C4-2B (cell line): Measurements from ENCODE around the gene LIAS.

ENCODE experiments used
- H3K27ac ChIP-seq: fragments of 450-650 bp; 2 replicates; pipeline ENCODE4 v1.5.1; 2017
- CTCF ChIP-seq: fragments of 450-650 bp; conservative IDR thresholded peaks from 2 replicates; pipeline ENCODE4 v1.5.1; 2017; ENCODE audit warnings: mild to moderate bottlenecking
- ZFX ChIP-seq: fragments of 450-650 bp; IDR thresholded peaks from 2 replicates; pipeline ENCODE4 v1.6.1; 2017

The LIAS gene

GRCh38 chr4:39505581-39505980, 46.7 kb downstream of the LIAS start:
- no peak for TF ChIP-seq CTCF
- TF ChIP-seq ZFX, result no peak
- no peak overlapping the region for H3K27ac ChIP-seq

DNA sequence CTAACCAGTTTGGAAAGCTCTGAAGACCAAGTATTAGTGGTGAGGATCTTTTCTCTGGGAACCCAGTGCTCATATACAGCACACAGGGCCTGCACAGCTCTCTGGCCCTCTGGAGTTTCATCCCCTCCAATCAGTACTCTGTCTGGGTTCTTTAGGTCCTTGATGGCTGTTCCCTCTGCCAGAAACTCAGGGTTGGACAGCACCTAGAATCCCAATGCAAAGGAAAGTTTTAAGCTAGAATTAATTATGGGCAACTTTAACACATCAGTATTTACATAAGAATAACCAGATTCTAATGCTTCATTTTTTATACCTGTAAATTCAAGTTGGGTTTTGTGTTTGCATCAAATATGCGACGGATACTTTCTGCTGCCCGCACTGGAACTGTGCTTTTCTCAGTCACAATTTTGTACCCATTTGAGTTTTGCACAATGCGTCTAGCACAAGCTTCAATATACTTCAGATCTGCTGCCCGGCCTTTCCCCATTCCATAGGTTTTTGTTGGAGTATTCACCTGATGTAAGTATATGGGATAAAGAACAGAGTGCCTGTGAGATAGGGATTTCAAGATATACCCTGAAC, 51.6 kb downstream of the LIAS start:
- H3K27ac ChIP-seq, result no peak overlapping the region
- no peak for TF ChIP-seq CTCF
- TF ChIP-seq ZFX, result no peak

- H3K27ac ChIP-seq, result peak overlapping the region; percentile 73
These were observed 55.4 kb downstream of the LIAS start for GRCh38 chr4:39514266-39514665.

- peak overlapping the region; percentile 73 for H3K27ac ChIP-seq
- TF ChIP-seq CTCF, result no peak
- TF ChIP-seq ZFX, result no peak
These were observed 56.1 kb downstream of the LIAS start for GRCh38 chr4:39514888-39515401.

- peak overlapping the region; percentile 60 for H3K27ac ChIP-seq
These were observed 57.0 kb downstream of the LIAS start for GRCh38 chr4:39515669-39516401.

- TF ChIP-seq CTCF, result no peak
- no peak for TF ChIP-seq ZFX
- peak overlapping the region; percentile 60; the same call in 1 of the 2 replicates for H3K27ac ChIP-seq
These were observed 57.6 kb downstream of the LIAS start for GRCh38 chr4:39516407-39516966.

DNA sequence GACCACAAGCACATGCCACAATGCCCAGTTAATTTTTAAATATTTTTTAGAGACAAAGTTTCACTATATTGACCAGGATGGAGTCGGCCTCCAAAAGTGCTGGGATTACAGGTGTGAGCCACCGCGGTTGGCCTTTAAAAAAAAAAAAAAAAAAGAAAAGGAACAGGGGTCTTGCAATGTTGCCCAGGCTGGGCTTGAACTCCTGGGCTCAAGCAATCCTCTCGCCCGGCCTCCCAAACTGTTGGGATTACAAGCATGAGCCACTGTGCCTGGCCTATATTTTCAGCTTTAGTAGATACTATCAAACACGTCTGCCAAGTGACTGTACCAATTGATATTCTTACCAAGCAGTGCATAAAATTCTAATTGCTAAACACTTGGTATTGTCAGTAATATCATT, 59.6 kb downstream of the LIAS start:
- no peak for TF ChIP-seq CTCF
- no peak for TF ChIP-seq ZFX
- no peak overlapping the region for H3K27ac ChIP-seq

DNA sequence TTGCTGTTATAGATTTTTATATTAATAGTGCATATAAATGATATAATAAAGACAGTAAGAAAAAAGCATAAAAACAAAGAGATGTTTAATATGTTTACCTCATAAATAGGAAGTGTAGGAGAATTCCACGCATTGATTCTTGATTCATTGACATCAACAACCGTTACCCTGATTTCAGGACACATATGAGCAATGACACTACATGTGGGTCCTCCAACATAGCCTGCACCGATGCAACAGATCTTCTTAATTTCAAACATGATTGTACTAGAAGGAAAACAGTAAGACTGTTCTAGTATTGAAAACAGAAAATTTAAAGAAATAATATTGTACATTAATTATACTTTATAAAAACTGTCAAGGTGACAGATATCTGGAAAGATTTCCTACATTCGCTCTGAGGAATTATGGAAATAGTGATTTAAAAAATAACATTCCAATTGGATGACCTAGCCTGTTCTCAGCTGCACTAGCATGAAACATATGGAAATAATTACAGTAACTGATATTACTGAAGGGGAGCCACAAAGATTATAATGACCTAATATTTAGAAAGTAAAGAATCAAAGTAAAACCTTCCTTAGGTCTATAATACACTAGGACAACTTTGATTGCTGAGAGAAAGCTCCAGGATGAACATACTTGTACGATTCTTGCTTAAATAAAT, 62.5 kb downstream of the LIAS start:
- no peak for TF ChIP-seq ZFX
- TF ChIP-seq CTCF, result no peak
- H3K27ac ChIP-seq, result no peak overlapping the region
